Caco-2 (cell line): ENCODE measurements around the gene PLXNA4. TPM values are rescaled to one million over a fixed set of nuclear protein-coding genes. Genes with fewer than 3 reads are reported as not detected.

Source experiments
- Bru-seq: library from RNA; stranded (reverse); fragments of 400-500 nt; gene quantifications from one replicate; lab custom pipeline; 2021; lab: Mats Ljungman, UMichigan
- BruChase-seq, 2 experiments: library from RNA; stranded (reverse); fragments of 400-500 nt; gene quantifications; one replicate each; lab custom pipeline; 2021; lab: Mats Ljungman, UMichigan
- BruUV-seq: library from RNA; stranded (reverse); fragments of 400-500 nt; replicated peaks from 2 replicates; lab custom pipeline; 2021; lab: Mats Ljungman, UMichigan
- CTCF ChIA-PET: fragments of 300-600 bp; sonication (Branson Sonifier 250); formaldehyde crosslinking; loops from one replicate; lab custom pipeline; 2022; ENCODE audit warnings: antibody characterized with exemption; lab: Charles Lee
- POLR2A ChIA-PET: fragments of 300-600 bp; sonication (Branson Sonifier 250); formaldehyde crosslinking; loops from one replicate; lab custom pipeline; 2022; ENCODE audit warnings: antibody characterized with exemption; lab: Charles Lee
- DNase-seq, 2 experiments: peaks; one replicate each; pipeline versions ENCODE4 v3.0.0 to v3.0.0-alpha.2; 2020 to 2022
- H3K27me3 ChIP-seq: replicated peaks from 2 replicates; pipeline ENCODE4 v1.6.0; 2011; ENCODE audit warnings: low read length; ENCODE audit not compliant: control insufficient read depth, insufficient read depth
- H3K36me3 ChIP-seq: 2 replicates; pipeline ENCODE4 v1.5.1; 2011; ENCODE audit warnings: low read length; ENCODE audit not compliant: control insufficient read depth, insufficient read depth
- H3K4me1 ChIP-seq: fragments of 250-450 bp; sonication (Bioruptor Pico); 2 replicates; pipeline ENCODE4 v1.5.1; 2020; ENCODE audit warnings: mild to moderate bottlenecking
- H3K4me3 ChIP-seq: 2 replicates; pipeline ENCODE4 v1.5.1; 2011; ENCODE audit warnings: low read depth, mild to moderate bottlenecking, control low read depth, low read length
- H3K9me3 ChIP-seq: fragments of 250-450 bp; sonication (Bioruptor Pico); 2 replicates; pipeline ENCODE4 v1.5.1; 2020; ENCODE audit warnings: mild to moderate bottlenecking, moderate library complexity
- H3K27ac Mint-ChIP-seq: one replicate; pipeline ENCODE4 v1.8.0; 2022; ENCODE audit warnings: mixed read lengths; ENCODE audit not compliant: unreplicated experiment
- H3K27me3 Mint-ChIP-seq: one replicate; pipeline ENCODE4 v1.8.0; 2022; ENCODE audit warnings: mixed read lengths; ENCODE audit not compliant: insufficient read depth, unreplicated experiment
- H3K36me3 Mint-ChIP-seq: one replicate; pipeline ENCODE4 v1.8.0; 2022; ENCODE audit warnings: mild to moderate bottlenecking, mixed read lengths; ENCODE audit not compliant: insufficient read depth, unreplicated experiment
- H3K4me1 Mint-ChIP-seq: one replicate; pipeline ENCODE4 v1.8.0; 2022; ENCODE audit warnings: low read depth, mixed read lengths; ENCODE audit not compliant: unreplicated experiment
- H3K4me3 Mint-ChIP-seq: one replicate; pipeline ENCODE4 v1.8.0; 2022; ENCODE audit warnings: mild to moderate bottlenecking, moderate library complexity, mixed read lengths; ENCODE audit not compliant: unreplicated experiment
- H3K9me3 Mint-ChIP-seq: one replicate; pipeline ENCODE4 v1.8.0; 2022; ENCODE audit warnings: mixed read lengths; ENCODE audit not compliant: unreplicated experiment
- intact Hi-C: fragments of 100-400 bp; cut with micrococcal nuclease; formaldehyde crosslinking; loops from one replicate; pipeline ENCODE4 v1.10.0; 2022; ENCODE audit not compliant: unreplicated experiment
- long read RNA-seq: library from polyadenylated mRNA; stranded (forward); transcript quantifications from one replicate; pipeline ENCODE4 v2.0.0, GENCODE V29; 2022
- total RNA-seq: library from RNA; stranded (reverse); gene quantifications from 2 replicates; pipeline ENCODE4 v1.2.3, GENCODE V29; 2022
- TF ChIP-seq, protein P1 (sequence below), 2 experiments: fragments of 200-600 bp in 1 of 2; IDR thresholded peaks; 1 replicate in 1 of 2; 2 replicates in 1 of 2; pipeline versions ENCODE4 v1.5.1 to v1.8.0; 2011 to 2022; ENCODE audit warnings: antibody characterized with exemption in 1 of 2, control low read depth in 1 of 2, inconsistent platforms in 1 of 2, low read depth in 1 of 2, low read length in 1 of 2, mild to moderate bottlenecking in 1 of 2, moderate library complexity in 1 of 2; ENCODE audit not compliant: insufficient read depth in 1 of 2, severe bottlenecking in 1 of 2, unreplicated experiment in 1 of 2

PLXNA4 gene, protein sequence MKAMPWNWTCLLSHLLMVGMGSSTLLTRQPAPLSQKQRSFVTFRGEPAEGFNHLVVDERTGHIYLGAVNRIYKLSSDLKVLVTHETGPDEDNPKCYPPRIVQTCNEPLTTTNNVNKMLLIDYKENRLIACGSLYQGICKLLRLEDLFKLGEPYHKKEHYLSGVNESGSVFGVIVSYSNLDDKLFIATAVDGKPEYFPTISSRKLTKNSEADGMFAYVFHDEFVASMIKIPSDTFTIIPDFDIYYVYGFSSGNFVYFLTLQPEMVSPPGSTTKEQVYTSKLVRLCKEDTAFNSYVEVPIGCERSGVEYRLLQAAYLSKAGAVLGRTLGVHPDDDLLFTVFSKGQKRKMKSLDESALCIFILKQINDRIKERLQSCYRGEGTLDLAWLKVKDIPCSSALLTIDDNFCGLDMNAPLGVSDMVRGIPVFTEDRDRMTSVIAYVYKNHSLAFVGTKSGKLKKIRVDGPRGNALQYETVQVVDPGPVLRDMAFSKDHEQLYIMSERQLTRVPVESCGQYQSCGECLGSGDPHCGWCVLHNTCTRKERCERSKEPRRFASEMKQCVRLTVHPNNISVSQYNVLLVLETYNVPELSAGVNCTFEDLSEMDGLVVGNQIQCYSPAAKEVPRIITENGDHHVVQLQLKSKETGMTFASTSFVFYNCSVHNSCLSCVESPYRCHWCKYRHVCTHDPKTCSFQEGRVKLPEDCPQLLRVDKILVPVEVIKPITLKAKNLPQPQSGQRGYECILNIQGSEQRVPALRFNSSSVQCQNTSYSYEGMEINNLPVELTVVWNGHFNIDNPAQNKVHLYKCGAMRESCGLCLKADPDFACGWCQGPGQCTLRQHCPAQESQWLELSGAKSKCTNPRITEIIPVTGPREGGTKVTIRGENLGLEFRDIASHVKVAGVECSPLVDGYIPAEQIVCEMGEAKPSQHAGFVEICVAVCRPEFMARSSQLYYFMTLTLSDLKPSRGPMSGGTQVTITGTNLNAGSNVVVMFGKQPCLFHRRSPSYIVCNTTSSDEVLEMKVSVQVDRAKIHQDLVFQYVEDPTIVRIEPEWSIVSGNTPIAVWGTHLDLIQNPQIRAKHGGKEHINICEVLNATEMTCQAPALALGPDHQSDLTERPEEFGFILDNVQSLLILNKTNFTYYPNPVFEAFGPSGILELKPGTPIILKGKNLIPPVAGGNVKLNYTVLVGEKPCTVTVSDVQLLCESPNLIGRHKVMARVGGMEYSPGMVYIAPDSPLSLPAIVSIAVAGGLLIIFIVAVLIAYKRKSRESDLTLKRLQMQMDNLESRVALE (N-terminal part only)
- 0.43 and 0.58 TPM in 2 replicates for total RNA-seq
- Bru-seq, nascent RNA = percentile 13 among the genes with signal in this experiment
- percentile 13 among the genes with signal in this experiment for BruChase-seq, experiment 1, labeled RNA remaining after a 2-hour chase
- BruChase-seq, experiment 2, labeled RNA remaining after a 6-hour chase = percentile 14 among the genes with signal in this experiment
- long read RNA-seq = 0 reads

DNA sequence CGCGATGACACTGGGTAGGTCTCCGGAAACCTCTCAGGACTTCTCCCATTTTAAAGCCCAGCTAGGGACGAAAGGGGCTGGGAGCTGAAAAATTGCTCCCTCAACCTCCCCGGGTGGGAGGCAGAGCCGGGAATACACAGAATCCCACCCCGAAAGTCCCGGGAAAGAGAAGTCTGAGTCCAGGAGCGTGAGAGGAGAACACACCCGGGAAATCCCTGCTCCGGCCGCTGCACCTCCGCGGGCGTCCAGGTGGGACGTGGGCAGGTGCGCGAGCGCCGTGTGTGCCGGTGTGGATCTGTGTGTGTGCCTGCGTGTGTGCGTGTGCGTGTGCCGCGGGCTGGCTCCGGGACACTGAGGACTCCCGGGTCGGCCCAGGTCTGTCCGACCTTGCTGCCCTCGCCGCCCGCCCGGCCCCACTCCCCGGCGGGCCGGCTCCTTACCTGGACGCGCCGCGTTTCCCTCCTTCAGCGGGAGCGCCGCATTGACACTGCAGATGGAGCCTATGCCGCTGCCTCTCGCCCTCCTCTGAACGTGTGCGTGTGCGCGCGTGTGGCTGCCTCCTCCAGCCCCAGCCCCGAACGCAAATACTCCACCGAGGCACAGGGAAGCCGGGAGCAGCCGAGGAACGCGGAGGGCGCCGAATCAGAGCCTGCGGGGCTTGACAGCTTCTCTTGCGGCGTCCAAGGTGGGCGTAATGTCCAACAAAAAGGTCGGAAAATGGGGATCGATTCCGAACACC is at the start of gene PLXNA4:
Gene PLXNA4, minus strand, starts transcription at position 489 of the 739 bp plus-strand sequence. CDS start 67,777 bp downstream, outside the sequence.
- H3K4me3 ChIP-seq = peak within 1 kb of the TSS; percentile 20; the same call in 1 of the 2 replicates
- peak in 1 of 2 experiments; percentile 12 for DNase-seq
- no peak within 1 kb of the TSS for H3K27ac Mint-ChIP-seq
- BruUV-seq = no TSS peak
- ChIA-PET CTCF (interaction anchor here (1.3 kb wide), 1 partner anchor 257 kb away, joined by 5 read pairs; no protein-coding TSS in a partner anchor), POLR2A (no interaction called here)
- no peaks in the 10 kb centered on the region for H3K36me3 Mint-ChIP-seq
- no peaks in the 10 kb centered on the region for H3K4me1 Mint-ChIP-seq
- H3K4me1 ChIP-seq = peaks cover 9% of the 10 kb centered on the region; the same call in 1 of the 2 replicates
- H3K4me3 Mint-ChIP-seq = peak within 1 kb of the TSS; percentile 61
- TF ChIP-seq, protein P1, sequence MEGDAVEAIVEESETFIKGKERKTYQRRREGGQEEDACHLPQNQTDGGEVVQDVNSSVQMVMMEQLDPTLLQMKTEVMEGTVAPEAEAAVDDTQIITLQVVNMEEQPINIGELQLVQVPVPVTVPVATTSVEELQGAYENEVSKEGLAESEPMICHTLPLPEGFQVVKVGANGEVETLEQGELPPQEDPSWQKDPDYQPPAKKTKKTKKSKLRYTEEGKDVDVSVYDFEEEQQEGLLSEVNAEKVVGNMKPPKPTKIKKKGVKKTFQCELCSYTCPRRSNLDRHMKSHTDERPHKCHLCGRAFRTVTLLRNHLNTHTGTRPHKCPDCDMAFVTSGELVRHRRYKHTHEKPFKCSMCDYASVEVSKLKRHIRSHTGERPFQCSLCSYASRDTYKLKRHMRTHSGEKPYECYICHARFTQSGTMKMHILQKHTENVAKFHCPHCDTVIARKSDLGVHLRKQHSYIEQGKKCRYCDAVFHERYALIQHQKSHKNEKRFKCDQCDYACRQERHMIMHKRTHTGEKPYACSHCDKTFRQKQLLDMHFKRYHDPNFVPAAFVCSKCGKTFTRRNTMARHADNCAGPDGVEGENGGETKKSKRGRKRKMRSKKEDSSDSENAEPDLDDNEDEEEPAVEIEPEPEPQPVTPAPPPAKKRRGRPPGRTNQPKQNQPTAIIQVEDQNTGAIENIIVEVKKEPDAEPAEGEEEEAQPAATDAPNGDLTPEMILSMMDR (IDR thresholded peaks at IDR 0.05; ENCODE audit: insufficient read depth in 1 of 2, low read depth in 1 of 2, low read length in 1 of 2, severe bottlenecking in 1 of 2, unreplicated experiment in 1 of 2) = no peak
- H3K9me3 ChIP-seq = no peaks in the 10 kb centered on the region
- H3K27me3 ChIP-seq = peaks cover 8% of the 10 kb centered on the region
- no peaks in the 10 kb centered on the region for H3K36me3 ChIP-seq
- peaks cover 47% of the 10 kb centered on the region for H3K27me3 Mint-ChIP-seq
- intact Hi-C loops = no loop called here
- H3K9me3 Mint-ChIP-seq = no peaks in the 10 kb centered on the region

DNA sequence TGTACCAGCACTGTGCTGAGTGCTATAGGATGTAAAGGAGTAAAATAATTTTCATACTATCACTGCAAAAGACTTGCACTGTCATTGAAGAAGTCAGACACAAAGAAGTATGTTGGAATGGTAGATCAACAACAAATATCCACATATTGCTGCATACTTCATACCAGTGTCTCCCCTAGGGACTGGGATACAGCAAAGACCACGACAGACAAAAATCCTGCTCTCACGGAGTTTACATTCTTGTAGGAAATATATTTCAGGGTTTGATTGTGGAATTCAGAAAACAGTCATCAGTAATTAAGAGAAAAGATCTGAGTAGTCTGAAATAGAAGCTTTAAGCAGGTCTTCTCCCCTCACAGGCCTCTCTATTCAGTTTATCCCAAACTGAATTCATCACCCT is 49.4 kb upstream of the PLXNA4 start:
- Mint-ChIP-seq H3K4me3 (no peak overlapping the region), H3K27me3 (peaks cover 15% of the 10 kb centered on the region), H3K27ac (no peak overlapping the region), H3K4me1 (no peaks in the 10 kb centered on the region), H3K9me3 (no peaks in the 10 kb centered on the region), H3K36me3 (no peaks in the 10 kb centered on the region)
- H3K4me1 ChIP-seq = no peaks in the 10 kb centered on the region
- no TSS peak for BruUV-seq
- intact Hi-C loops = no loop called here
- H3K27me3 ChIP-seq = no peaks in the 10 kb centered on the region; the same call in 1 of the 2 replicates
- H3K9me3 ChIP-seq = no peaks in the 10 kb centered on the region
- CTCF ChIA-PET = no interaction called here
- no peak for DNase-seq
- POLR2A ChIA-PET = no interaction called here
- no peaks in the 10 kb centered on the region for H3K36me3 ChIP-seq
- TF ChIP-seq, protein P1 (IDR thresholded peaks at IDR 0.05; ENCODE audit: insufficient read depth in 1 of 2, low read depth in 1 of 2, low read length in 1 of 2, severe bottlenecking in 1 of 2, unreplicated experiment in 1 of 2) = no peak
- H3K4me3 ChIP-seq = no peak overlapping the region
